GM10248 (cell line): ENCODE results near the gene ZBTB7A.

Source experiments
- CTCF ChIA-PET: fragments of 300-600 bp; sonication (Branson Sonifier 250); formaldehyde crosslinking; extraction: SDS; loops from one replicate; lab custom pipeline; 2021; ENCODE audit warnings: antibody characterized with exemption; lab: Yijun Ruan, JAX
- POLR2A ChIA-PET: fragments of 350-650 bp; sonication (Branson Sonifier 250); formaldehyde crosslinking; extraction: SDS; loops from one replicate; lab custom pipeline; 2020; ENCODE audit warnings: antibody characterized with exemption; lab: Yijun Ruan, JAX
- DNase-seq: peaks from one replicate; pipeline ENCODE4 v3.0.0; 2012; ENCODE audit errors: extremely low spot score
- CTCF ChIP-seq: IDR thresholded peaks from 2 replicates; pipeline ENCODE4 v1.5.1; 2012; ENCODE audit warnings: mild to moderate bottlenecking, low read depth; ENCODE audit errors: extremely low read depth, missing control alignments, control extremely low read depth

Gene ZBTB7A

GRCh38 chr19:4051175-4052101 lies 15.3 kb downstream of the ZBTB7A start:
- CTCF ChIA-PET: interaction anchor here (1.2 to 1.4 kb wide), 2 partner anchors 11 to 64 kb away, joined by 3 to 4 read pairs; no protein-coding TSS in a partner anchor
- no peak for TF ChIP-seq CTCF
- DNase-seq: no peak
- POLR2A ChIA-PET: no interaction called here

DNA sequence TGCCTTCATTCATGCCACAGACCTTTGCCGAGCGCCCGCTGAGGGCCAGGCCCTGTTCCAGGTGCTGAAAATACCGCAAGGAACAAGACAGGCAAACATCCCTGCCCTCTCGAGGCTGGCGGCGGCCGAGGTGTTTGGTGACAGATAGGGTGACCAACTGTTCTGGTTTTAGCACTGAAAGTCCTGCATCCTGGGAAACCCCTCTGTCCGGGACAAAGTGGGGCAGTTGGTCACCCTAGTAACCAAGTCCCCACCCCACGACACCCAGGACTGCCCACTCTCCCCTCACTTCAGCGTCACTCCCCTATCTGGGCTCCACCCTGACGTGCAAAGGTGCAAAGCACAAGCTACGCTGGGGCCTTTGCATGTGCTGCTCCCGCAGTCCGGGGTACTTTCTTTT lies 17.3 kb downstream of the ZBTB7A start:
- DNase-seq: no peak
- ChIA-PET CTCF (no interaction called here), POLR2A (no interaction called here)
- no peak for TF ChIP-seq CTCF

DNA sequence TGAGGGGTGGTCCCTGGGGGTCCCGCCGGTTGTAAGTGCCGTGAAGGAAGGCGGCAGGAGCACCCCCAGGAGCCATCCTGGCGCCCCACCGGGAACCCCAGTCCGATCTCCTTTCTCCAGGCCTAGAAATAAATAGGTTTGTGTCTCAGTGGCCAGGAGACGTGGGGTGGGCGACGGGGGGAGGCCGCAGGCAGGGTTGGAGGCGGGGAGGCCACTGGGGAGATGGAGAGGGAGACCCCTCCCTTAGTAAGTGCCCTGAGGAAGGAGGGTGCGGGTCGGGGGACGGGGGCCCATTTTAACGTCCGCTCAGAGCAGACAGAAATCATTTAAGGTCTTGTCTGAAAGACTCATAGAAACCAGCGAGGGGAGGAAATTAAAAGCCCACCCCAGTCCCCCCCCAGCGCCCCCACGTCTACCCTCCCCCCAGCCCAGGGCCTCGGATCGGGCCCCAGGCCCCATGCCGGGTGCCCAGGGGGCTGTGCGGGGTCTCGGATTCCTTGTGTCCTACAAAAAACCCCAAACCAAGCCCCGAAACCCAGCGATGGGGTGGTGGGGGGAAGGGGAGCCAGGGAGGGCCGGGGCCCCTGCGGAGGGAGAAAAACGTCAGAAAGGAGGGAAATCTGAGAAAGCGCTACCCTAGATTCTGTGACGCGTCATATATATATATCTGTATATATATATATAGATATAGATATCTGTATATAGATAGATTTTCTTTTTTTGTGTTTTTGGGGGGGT lies 19.6 kb downstream of the ZBTB7A start:
- CTCF ChIA-PET: no interaction called here
- POLR2A ChIA-PET: no interaction called here
- no peak for TF ChIP-seq CTCF
- no peak for DNase-seq

DNA sequence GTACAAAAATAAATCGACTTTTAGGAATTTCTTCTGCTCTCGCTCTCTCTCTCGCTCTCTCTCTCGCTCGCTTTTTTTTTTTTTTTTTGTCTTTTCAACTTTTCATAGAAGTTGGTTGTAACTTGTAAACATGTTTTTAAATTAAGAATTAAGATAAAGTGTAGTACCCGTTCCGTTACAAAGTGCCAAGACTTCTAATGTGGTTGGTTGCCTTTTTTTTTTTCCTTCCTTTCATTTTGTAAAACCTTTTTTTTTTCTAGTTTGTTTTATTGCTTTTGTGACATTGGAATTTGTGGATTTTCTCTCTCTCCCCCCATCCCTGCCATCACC lies 20.4 kb downstream of the ZBTB7A start:
- no peak for DNase-seq
- ChIA-PET CTCF (no interaction called here), POLR2A (no interaction called here)
- TF ChIP-seq CTCF: no peak

GRCh38 chr19:4045597-4046361 lies 20.9 kb downstream of the ZBTB7A start:
- POLR2A ChIA-PET: interaction anchor here (1.1 kb wide), 1 partner anchor 13 kb away, joined by 3 read pairs; no protein-coding TSS in a partner anchor
- CTCF ChIA-PET: interaction anchor here (1.2 kb wide), 1 partner anchor 94 kb away, joined by 3 read pairs; no protein-coding TSS in a partner anchor
- no peak for DNase-seq
- no peak for TF ChIP-seq CTCF
